B cell (primary cell): ENCODE data around the gene BCO1. TPM values are rescaled to one million over a fixed set of nuclear protein-coding genes. Genes with fewer than 3 reads are reported as not detected.

Experiments
- ATAC-seq: fragments of 200-7000 bp; cut with Tn5 transposase; one replicate; pipeline ENCODE4 v1.10.0; 2021; ENCODE audit warnings: low read depth, mild to moderate bottlenecking, moderate number of reproducible peaks, moderate library complexity
- CTCF ChIA-PET: fragments of 350-600 bp; sonication (Branson Sonifier 250); formaldehyde crosslinking; loops from one replicate; lab custom pipeline; 2021; ENCODE audit warnings: antibody characterized with exemption, inconsistent platforms; lab: Charles Lee
- POLR2A ChIA-PET: fragments of 350-600 bp; sonication (Branson Sonifier 250); formaldehyde crosslinking; loops from one replicate; lab custom pipeline; 2021; ENCODE audit warnings: antibody characterized with exemption; lab: Charles Lee
- DNase-seq: peaks from one replicate; pipeline ENCODE4 v3.0.0; 2013
- H2AFZ ChIP-seq: 2 replicates; pipeline ENCODE4 v1.6.1; 2012; ENCODE audit warnings: mild to moderate bottlenecking, low read depth, low read length; ENCODE audit not compliant: insufficient read depth, poor library complexity, severe bottlenecking
- H3K27ac ChIP-seq, 2 donors: 1 replicate in 1 of 2; 2 replicates in 1 of 2; pipeline ENCODE4 v1.5.1; 2012 to 2013; ENCODE audit warnings: low read length in 2 of 2, mild to moderate bottlenecking in 2 of 2, moderate library complexity in 1 of 2
- H3K27me3 ChIP-seq, 4 experiments: fragments of 200-600 bp in 1 of 4; sonication (generic) in 1 of 4; replicated peaks in 1 of 4; 1 replicate in 2 of 4; 2 replicates in 2 of 4; pipeline versions ENCODE4 v1.6.1 to v1.7.0; 2013 to 2016; ENCODE audit warnings: low read length in 3 of 4, mild to moderate bottlenecking in 2 of 4, mixed read lengths in 1 of 4, moderate library complexity in 1 of 4; ENCODE audit not compliant: insufficient read depth in 4 of 4, control insufficient read depth in 3 of 4; ENCODE audit errors: control extremely low read depth in 1 of 4
- H3K36me3 ChIP-seq, 2 experiments: replicated peaks in 1 of 2; 1 replicate in 1 of 2; 2 replicates in 1 of 2; pipeline versions ENCODE4 v1.6.1 to v1.7.1; 2013; ENCODE audit warnings: low read length in 1 of 2; ENCODE audit not compliant: insufficient read depth in 2 of 2, control insufficient read depth in 1 of 2; ENCODE audit errors: control extremely low read depth in 1 of 2, extremely low read depth in 1 of 2
- H3K4me1 ChIP-seq, 2 donors: fragments of 200-600 bp in 1 of 2; sonication (generic) in 1 of 2; 1 replicate in 1 of 2; 2 replicates in 1 of 2; pipeline versions ENCODE4 v1.5.1 to v1.6.1; 2013 to 2017; ENCODE audit warnings: low read length in 2 of 2; ENCODE audit not compliant: control insufficient read depth in 2 of 2, insufficient read depth in 2 of 2
- H3K4me2 ChIP-seq: replicated peaks from 2 replicates; pipeline ENCODE3; 2012; ENCODE audit warnings: mild to moderate bottlenecking, low read depth, low read length; ENCODE audit not compliant: poor library complexity, severe bottlenecking
- H3K4me3 ChIP-seq, 5 experiments: fragments of 200-600 bp in 1 of 5; sonication (generic) in 1 of 5; 1 replicate in 3 of 5; 2 replicates in 2 of 5; pipeline versions ENCODE4 v1.5.1 to v1.7.0; 2011 to 2016; ENCODE audit warnings: low read length in 4 of 5, mild to moderate bottlenecking in 4 of 5, low read depth in 2 of 5, control low read depth in 1 of 5, moderate library complexity in 1 of 5; ENCODE audit not compliant: insufficient read depth in 1 of 5; ENCODE audit errors: control extremely low read depth in 1 of 5, extremely low read depth in 1 of 5
- H3K79me2 ChIP-seq: fragments of 200-600 bp; sonication (generic); one replicate; pipeline ENCODE4 v1.6.0; 2016; ENCODE audit warnings: low read length; ENCODE audit not compliant: control insufficient read depth, insufficient read depth
- H3K9ac ChIP-seq: fragments of 200-600 bp; sonication (generic); 2 replicates; pipeline ENCODE4 v1.6.1; 2017; ENCODE audit warnings: mild to moderate bottlenecking, low read length, moderate library complexity
- H3K9me3 ChIP-seq, 3 donors: one replicate each; pipeline versions ENCODE4 v1.6.1 to v1.7.1; 2013; ENCODE audit warnings: low read length in 2 of 3; ENCODE audit not compliant: control insufficient read depth in 2 of 3, insufficient read depth in 1 of 3; ENCODE audit errors: control extremely low read depth in 1 of 3
- H4K20me1 ChIP-seq: 2 replicates; pipeline ENCODE4 v1.6.0; 2012; ENCODE audit warnings: mild to moderate bottlenecking, low read length; ENCODE audit not compliant: insufficient read depth, control insufficient read depth, poor library complexity, severe bottlenecking
- H3K27ac Mint-ChIP-seq: one replicate; pipeline ENCODE4 v1.8.0; 2021; ENCODE audit warnings: mixed read lengths
- H3K27me3 Mint-ChIP-seq: one replicate; pipeline ENCODE4 v1.8.0; 2021; ENCODE audit warnings: mixed read lengths
- H3K4me1 Mint-ChIP-seq: one replicate; pipeline ENCODE4 v1.8.0; 2021; ENCODE audit warnings: mixed read lengths
- H3K4me3 Mint-ChIP-seq: one replicate; pipeline ENCODE4 v1.8.0; 2021; ENCODE audit warnings: mixed read lengths
- H3K9me3 Mint-ChIP-seq: one replicate; pipeline ENCODE4 v1.8.0; 2022; ENCODE audit warnings: mixed read lengths; ENCODE audit not compliant: insufficient read depth
- EZH2 ChIP-seq: IDR thresholded peaks from 2 replicates; pipeline ENCODE4 v1.6.1; 2012; ENCODE audit warnings: borderline replicate concordance, low read depth, mild to moderate bottlenecking, moderate library complexity, low read length; ENCODE audit not compliant: insufficient read depth, poor library complexity, severe bottlenecking
- WGBS: methylation state at CpG from one replicate; pipeline ENCODE4 v1.1.5; 2013; ENCODE audit warnings: missing lambda C conversion rate; ENCODE audit not compliant: insufficient coverage; 5-methylcytosine and 5-hydroxymethylcytosine counted together
- intact Hi-C: fragments of 100-400 bp; cut with micrococcal nuclease; formaldehyde crosslinking; loops from one replicate; pipeline ENCODE4 v1.10.0; 2022
- polyA plus RNA-seq: library from polyadenylated mRNA; depleted of rRNA; stranded (reverse); fragments of >200 nt; gene quantifications from 2 replicates; pipeline ENCODE4 v1.2.3, GENCODE V29; 2012
- total RNA-seq, 2 donors: library from RNA; stranded (reverse); fragments of 120-200 nt in 1 of 2; gene quantifications; 1 replicate in 1 of 2; 2 replicates in 1 of 2; pipeline versions ENCODE4 v1.2.3 to v1.2.4, GENCODE V29; 2013 to 2022
- TF ChIP-seq, protein P1 (sequence below): fragments of 200-600 bp; IDR thresholded peaks from one replicate; pipeline ENCODE4 v1.8.0; 2022; ENCODE audit warnings: antibody characterized with exemption, mild to moderate bottlenecking

Gene BCO1
- total and polyA plus RNA-seq, 2 donors (not counting 1 experiment from before 2014, with no cell fraction given), result not detected

DNA sequence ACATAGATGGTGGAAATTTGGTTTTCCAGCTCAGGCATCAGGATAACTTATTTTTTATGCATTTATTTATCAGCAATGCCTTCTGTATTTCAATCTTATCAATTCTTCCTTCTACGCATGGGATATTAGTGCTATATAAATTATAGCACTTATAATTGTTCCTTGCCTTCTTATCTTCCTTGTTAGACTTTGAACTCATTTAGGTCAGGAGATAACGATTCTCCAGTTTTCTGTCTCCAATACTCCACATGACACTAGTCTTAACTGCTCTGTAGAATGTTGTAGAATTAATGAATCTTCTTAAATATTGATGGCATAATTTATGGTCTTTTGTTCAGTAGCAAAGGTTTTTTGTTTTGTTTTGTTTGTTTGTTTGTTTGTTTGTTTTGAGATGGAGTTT is 10.7 kb upstream of the BCO1 start:
- no peak for ATAC-seq
- Mint-ChIP-seq H3K27ac (no peak overlapping the region), H3K4me1 (peaks cover 6% of the 10 kb centered on the region), H3K9me3 (no peaks in the 10 kb centered on the region), H3K27me3 (peaks cover 38% of the 10 kb centered on the region), H3K4me3 (no peak overlapping the region)
- no peak for DNase-seq
- WGBS, result no CpG with 5 or more reads among the region's 2 CpGs
- intact Hi-C loops, result no loop called here
- CTCF ChIA-PET, result no interaction called here
- Histone ChIP-seq H3K79me2 (no peaks in the 10 kb centered on the region), H2AFZ (no peak overlapping the region), H3K4me2 (no peak overlapping the region), H3K4me3 (no peak overlapping the region), H3K9ac (no peak overlapping the region), H3K27ac (no peak overlapping the region), H3K36me3 (no peaks in the 10 kb centered on the region), H3K4me1 (no peaks in the 10 kb centered on the region), H3K9me3 (no peaks in the 10 kb centered on the region), H4K20me1 (no peaks in the 10 kb centered on the region), H3K27me3 (peaks cover 0 to 7% (median 0%) of the 10 kb centered on the region in 4 experiments)
- POLR2A ChIA-PET, result no interaction called here
- TF ChIP-seq, protein P1, sequence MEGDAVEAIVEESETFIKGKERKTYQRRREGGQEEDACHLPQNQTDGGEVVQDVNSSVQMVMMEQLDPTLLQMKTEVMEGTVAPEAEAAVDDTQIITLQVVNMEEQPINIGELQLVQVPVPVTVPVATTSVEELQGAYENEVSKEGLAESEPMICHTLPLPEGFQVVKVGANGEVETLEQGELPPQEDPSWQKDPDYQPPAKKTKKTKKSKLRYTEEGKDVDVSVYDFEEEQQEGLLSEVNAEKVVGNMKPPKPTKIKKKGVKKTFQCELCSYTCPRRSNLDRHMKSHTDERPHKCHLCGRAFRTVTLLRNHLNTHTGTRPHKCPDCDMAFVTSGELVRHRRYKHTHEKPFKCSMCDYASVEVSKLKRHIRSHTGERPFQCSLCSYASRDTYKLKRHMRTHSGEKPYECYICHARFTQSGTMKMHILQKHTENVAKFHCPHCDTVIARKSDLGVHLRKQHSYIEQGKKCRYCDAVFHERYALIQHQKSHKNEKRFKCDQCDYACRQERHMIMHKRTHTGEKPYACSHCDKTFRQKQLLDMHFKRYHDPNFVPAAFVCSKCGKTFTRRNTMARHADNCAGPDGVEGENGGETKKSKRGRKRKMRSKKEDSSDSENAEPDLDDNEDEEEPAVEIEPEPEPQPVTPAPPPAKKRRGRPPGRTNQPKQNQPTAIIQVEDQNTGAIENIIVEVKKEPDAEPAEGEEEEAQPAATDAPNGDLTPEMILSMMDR, result no peak
- no peak for TF ChIP-seq EZH2

DNA sequence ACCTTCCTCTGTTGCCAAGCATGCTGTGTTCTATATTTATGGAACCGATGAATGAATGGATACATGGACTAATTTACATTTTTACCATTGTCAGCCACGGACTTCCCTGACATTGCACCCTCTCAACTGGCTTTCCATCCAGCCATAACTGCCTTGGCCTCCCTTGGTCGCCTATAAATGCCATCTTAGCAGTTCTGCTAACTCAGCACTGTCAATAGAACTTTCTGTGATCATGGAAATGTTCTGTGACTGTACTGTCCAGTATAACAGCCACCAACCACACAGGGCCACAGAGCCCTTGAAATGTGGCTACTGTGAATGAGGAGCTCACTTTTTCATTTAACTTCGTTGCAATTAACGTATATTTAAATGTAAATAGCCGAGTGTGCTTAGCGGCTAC is 8.7 kb upstream of the BCO1 start:
- no peak overlapping the region for H3K27ac ChIP-seq
- no peak overlapping the region for H3K9ac ChIP-seq
- no peak overlapping the region for H3K4me3 ChIP-seq
- intact Hi-C loops, result no loop called here
- no peak for ATAC-seq
- no peaks in the 10 kb centered on the region for H4K20me1 ChIP-seq
- WGBS, result 93% methylated on average over 3 of the region's 7 CpGs
- POLR2A ChIA-PET, result no interaction called here
- Mint-ChIP-seq H3K4me1 (peaks cover 6% of the 10 kb centered on the region), H3K27ac (no peak overlapping the region), H3K27me3 (peaks cover 28% of the 10 kb centered on the region), H3K4me3 (no peak overlapping the region), H3K9me3 (no peaks in the 10 kb centered on the region)
- no peak for DNase-seq
- no peak for TF ChIP-seq EZH2
- TF ChIP-seq, protein P1, result no peak
- H3K36me3 ChIP-seq, result no peaks in the 10 kb centered on the region
- peaks cover 0 to 3% (median 0%) of the 10 kb centered on the region in 3 donors for H3K9me3 ChIP-seq
- peaks cover 0 to 9% (median 0%) of the 10 kb centered on the region in 4 experiments for H3K27me3 ChIP-seq
- H3K4me1 ChIP-seq, result no peaks in the 10 kb centered on the region
- H3K4me2 ChIP-seq, result no peak overlapping the region
- CTCF ChIA-PET, result interaction anchor here (1.1 kb wide), 1 partner anchor 25 kb away, joined by 4 read pairs; no protein-coding TSS in a partner anchor
- H3K79me2 ChIP-seq, result no peaks in the 10 kb centered on the region
- no peak overlapping the region for H2AFZ ChIP-seq
